MM.1S (cell line): ENCODE measurements around the gene NLGN1.

Experiments used
- EZH2 ChIP-seq: fragments of 300-600 bp; sonication (generic); optimal IDR thresholded peaks from 2 replicates; pipeline ENCODE3; 2017; ENCODE audit warnings: low read depth, mild to moderate bottlenecking, antibody characterized with exemption, low read length, mixed read lengths
- TF ChIP-seq, protein P1 (sequence below): fragments of 300-600 bp; sonication (generic); IDR thresholded peaks from 2 replicates; pipeline ENCODE4 v1.5.1; 2016; ENCODE audit warnings: antibody characterized with exemption, low read length, mixed read lengths

DNA sequence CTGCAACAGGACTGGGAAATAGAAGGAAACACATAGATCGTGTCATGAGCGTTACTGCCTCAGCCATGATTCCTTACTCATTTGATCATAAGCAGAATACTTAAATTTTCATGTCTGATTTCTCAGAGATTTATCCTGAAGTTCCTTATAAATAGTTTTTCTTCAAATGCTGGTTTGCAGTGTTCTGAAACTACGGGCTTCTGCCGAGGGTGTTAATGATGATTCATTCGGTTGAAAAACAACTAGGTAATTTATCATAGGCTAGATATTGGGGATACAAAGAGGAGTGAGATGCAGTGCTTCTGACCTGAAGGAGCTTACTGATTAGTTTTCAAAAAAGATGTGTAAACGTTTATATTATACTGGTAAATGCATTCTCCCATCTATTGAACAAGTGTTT lies 428.9 kb downstream of the NLGN1 start:
- TF ChIP-seq, protein P1, sequence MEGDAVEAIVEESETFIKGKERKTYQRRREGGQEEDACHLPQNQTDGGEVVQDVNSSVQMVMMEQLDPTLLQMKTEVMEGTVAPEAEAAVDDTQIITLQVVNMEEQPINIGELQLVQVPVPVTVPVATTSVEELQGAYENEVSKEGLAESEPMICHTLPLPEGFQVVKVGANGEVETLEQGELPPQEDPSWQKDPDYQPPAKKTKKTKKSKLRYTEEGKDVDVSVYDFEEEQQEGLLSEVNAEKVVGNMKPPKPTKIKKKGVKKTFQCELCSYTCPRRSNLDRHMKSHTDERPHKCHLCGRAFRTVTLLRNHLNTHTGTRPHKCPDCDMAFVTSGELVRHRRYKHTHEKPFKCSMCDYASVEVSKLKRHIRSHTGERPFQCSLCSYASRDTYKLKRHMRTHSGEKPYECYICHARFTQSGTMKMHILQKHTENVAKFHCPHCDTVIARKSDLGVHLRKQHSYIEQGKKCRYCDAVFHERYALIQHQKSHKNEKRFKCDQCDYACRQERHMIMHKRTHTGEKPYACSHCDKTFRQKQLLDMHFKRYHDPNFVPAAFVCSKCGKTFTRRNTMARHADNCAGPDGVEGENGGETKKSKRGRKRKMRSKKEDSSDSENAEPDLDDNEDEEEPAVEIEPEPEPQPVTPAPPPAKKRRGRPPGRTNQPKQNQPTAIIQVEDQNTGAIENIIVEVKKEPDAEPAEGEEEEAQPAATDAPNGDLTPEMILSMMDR: no peak
- no peak for TF ChIP-seq EZH2
